GM06990 (cell line): ENCODE measurements around the gene HSPB3.
A peak's percentile ranks its signal among the peaks of the same experiment; 100 is the strongest.
"Not testable (repeated sequence)": the region's sequence is repeated elsewhere in the genome, so short reads cannot be mapped to it uniquely, and the experiment has no call there.

ENCODE experiments used
- DNase-seq: peaks from one replicate; pipeline ENCODE4 v3.0.0-alpha.2; 2011; ENCODE audit not compliant: insufficient read length; ENCODE audit errors: extremely low read depth
- H3K27me3 ChIP-seq: replicated peaks from 2 replicates; pipeline ENCODE4 v1.6.0; 2011; ENCODE audit warnings: low read length; ENCODE audit not compliant: control insufficient read depth, insufficient read depth
- H3K36me3 ChIP-seq: 2 replicates; pipeline ENCODE4 v1.5.1; 2011; ENCODE audit warnings: low read length; ENCODE audit not compliant: control insufficient read depth, insufficient read depth
- H3K4me3 ChIP-seq: replicated peaks from 2 replicates; pipeline ENCODE4 v1.5.1; 2011; ENCODE audit warnings: low read depth, mild to moderate bottlenecking, control low read depth, low read length
- TF ChIP-seq, protein P1 (sequence below): IDR thresholded peaks from 2 replicates; pipeline ENCODE4 v1.5.1; 2011; ENCODE audit warnings: low read length, control low read depth, mild to moderate bottlenecking, inconsistent platforms; ENCODE audit not compliant: insufficient read depth, poor library complexity, severe bottlenecking

The HSPB3 gene

DNA sequence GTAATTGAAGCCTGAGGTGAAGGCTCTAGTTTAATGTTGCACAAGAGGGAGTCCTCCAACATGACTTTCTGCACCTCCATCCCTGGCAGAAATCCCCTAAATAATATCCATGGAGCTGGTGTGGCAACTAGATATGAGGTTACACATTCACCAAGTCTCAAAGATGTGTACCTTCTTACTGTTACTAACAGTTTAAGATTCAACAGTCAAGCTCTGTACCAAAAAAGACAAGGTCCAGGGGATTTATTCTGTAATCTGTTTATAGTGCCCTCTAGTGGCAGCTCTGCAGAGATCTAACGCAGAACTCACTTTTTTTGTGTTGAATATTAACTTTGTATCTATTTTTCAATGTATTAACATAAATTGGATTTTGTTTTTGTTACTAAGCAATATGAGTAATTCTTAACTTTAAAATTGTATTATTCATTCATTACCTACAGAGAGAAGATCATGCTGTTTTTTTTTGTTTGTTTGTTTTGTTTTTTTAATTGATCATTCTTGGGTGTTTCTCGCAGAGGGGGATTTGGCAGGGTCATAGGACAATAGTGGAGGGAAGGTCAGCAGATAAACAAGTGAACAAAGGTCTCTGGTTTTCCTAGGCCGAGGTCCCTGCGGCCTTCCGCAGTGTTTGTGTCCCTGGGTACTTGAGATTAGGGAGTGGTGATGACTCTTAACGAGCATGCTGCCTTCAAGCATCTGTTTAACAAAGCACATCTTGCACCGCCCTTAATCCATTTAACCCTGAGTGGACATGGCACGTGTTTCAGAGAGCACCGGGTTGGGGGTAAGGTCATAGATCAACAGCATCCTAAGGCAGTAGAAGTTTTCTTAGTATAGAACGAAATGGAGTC lies 35.7 kb upstream of the HSPB3 start:
- H3K36me3 ChIP-seq, H3K27me3 ChIP-seq, H3K4me3 ChIP-seq, DNase-seq: not testable (repeated sequence)
- TF ChIP-seq, protein P1, sequence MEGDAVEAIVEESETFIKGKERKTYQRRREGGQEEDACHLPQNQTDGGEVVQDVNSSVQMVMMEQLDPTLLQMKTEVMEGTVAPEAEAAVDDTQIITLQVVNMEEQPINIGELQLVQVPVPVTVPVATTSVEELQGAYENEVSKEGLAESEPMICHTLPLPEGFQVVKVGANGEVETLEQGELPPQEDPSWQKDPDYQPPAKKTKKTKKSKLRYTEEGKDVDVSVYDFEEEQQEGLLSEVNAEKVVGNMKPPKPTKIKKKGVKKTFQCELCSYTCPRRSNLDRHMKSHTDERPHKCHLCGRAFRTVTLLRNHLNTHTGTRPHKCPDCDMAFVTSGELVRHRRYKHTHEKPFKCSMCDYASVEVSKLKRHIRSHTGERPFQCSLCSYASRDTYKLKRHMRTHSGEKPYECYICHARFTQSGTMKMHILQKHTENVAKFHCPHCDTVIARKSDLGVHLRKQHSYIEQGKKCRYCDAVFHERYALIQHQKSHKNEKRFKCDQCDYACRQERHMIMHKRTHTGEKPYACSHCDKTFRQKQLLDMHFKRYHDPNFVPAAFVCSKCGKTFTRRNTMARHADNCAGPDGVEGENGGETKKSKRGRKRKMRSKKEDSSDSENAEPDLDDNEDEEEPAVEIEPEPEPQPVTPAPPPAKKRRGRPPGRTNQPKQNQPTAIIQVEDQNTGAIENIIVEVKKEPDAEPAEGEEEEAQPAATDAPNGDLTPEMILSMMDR: peak; percentile 69

DNA sequence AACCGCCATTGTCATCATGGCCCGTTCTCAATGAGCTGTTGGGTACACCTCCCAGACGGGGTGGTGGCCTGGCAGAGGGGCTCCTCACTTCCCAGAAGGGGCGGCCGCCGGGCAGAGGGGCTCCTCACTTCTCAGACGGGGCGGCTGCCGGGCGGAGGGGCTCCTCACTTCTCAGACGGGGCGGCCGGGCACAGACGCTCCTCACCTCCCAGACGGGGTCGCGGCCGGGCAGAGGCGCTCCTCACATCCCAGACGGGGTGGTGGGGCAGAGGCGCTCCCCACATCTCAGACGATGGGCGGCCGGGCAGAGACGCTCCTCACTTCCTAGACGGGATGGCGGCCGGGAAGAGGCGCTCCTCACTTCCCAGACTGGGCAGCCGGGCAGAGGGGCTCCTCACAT lies 35.0 kb upstream of the HSPB3 start:
- not testable (repeated sequence) for DNase-seq, H3K4me3 ChIP-seq, H3K36me3 ChIP-seq, H3K27me3 ChIP-seq

DNA sequence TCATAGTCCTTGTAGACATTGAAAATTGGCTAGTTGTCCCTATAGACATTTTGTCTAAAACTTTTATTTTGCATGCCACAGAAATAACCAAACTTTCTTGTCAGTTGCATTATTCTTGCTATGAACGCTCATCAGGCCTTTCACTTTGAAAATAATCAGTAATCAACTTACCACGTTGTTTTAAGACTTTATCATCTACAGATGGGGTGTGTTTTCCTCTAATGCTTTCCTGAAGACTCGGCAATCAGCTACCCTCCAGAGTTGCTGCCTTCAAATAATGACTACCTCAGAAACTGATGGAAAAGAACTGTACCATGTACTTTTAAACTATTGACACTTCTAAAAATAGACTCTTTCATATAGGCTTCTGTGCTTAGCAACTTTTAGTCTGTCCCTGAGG lies 33.5 kb upstream of the HSPB3 start:
- TF ChIP-seq, protein P1: no peak
- Histone ChIP-seq H3K27me3 (peaks cover 2% of the 10 kb centered on the region), H3K4me3 (no peak overlapping the region), H3K36me3 (no peaks in the 10 kb centered on the region)
- no peak for DNase-seq

DNA sequence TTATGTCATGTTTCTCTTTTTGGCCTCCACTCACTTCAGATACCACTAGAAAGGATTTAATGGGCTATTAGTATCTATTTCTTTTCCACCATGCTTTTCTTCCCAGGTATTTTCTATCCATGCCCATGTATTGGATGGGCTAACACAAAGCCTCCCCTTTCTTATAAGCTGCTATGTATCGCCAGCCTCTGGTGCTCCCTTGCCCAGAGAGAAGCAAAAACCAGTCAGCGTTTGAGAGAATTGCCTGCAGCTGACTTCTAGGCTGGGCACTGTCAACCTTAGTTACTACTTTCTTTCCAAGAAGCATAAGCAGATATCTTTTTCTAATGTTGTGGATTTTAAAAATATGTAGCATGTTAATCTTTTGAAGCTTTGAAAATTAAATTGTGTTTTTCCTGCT lies 30.2 kb upstream of the HSPB3 start:
- Histone ChIP-seq H3K4me3 (no peak overlapping the region), H3K36me3 (no peaks in the 10 kb centered on the region), H3K27me3 (peaks cover 2% of the 10 kb centered on the region)
- TF ChIP-seq, protein P1: no peak
- DNase-seq: no peak

DNA sequence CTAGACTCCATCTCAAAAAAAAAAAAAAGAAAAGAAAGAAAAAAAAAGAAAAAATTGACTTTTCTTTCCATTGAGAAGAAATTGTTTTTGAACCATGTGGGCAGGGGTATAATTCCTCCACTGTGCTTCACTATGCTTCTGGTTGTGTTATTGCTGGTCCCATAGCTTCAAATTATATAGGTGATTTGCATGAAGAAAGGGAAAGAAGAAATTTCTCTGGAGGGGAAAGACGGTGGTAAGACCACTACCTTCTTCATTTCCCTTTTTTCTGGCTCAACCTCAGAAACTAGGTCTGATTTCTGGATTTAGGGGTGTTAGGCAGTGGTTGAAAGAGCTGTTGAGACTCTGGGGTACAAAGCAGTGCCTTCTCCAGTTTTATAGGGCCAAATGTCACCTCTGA lies 29.3 kb upstream of the HSPB3 start:
- TF ChIP-seq, protein P1: no peak
- Histone ChIP-seq H3K36me3 (no peaks in the 10 kb centered on the region), H3K4me3 (no peak overlapping the region), H3K27me3 (peaks cover 2% of the 10 kb centered on the region)
- DNase-seq: no peak

DNA sequence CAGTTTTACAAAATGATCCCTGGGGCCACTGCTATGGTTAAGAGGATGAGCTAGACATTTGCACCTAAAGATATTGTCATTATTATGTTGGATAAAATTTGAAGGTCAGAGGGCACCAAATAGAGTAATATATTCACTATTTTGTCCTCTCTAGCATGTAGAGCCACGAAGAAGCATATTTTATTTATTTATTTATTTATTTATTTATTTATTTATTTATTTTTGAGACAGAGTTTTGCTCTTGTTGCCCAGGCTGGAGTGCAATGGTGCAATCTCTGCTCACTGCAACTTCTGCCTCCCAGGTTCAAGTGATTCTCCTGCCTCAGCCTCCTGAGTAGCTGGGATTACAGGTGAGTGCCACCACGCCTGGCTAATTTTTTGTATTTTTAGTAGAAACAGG lies 20.8 kb upstream of the HSPB3 start:
- not testable (repeated sequence) for H3K36me3 ChIP-seq, DNase-seq, H3K27me3 ChIP-seq, H3K4me3 ChIP-seq
